GM19438 (cell line): ENCODE measurements around the gene ELP2.

Experiments
- ATAC-seq: cut with Tn5 transposase; IDR thresholded peaks from one replicate; pipeline ENCODE4 v1.9.1; 2021; ENCODE audit warnings: low read depth; ENCODE audit not compliant: unreplicated experiment

Gene ELP2

GRCh38 chr18:36211612-36212065 is 81.9 kb downstream of the ELP2 start:
- ATAC-seq: no peak

GRCh38 chr18:36212301-36213171 is 82.8 kb downstream of the ELP2 start:
- ATAC-seq: no peak

DNA sequence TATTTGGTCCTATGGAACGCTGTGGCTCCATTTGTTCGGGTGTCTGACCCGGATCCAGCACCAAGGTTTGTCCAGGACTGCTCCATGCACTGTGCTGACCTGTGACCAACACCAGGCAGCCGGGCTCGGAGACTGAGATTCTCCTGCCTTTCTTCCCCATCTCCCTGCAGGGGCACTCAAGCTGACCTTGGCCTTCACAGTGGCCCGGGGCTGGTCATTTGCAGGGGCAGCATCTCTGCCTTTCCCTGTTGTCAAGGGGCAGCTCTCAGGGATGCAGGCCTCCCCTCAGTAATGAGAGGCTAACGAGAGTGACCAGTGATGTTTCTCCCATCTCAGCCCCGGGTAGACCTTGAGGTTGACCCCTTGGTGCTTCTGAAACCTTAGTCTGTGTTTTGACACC is 85.1 kb downstream of the ELP2 start:
- no peak for ATAC-seq

GRCh38 chr18:36215577-36215976 is 85.9 kb downstream of the ELP2 start:
- no peak for ATAC-seq

DNA sequence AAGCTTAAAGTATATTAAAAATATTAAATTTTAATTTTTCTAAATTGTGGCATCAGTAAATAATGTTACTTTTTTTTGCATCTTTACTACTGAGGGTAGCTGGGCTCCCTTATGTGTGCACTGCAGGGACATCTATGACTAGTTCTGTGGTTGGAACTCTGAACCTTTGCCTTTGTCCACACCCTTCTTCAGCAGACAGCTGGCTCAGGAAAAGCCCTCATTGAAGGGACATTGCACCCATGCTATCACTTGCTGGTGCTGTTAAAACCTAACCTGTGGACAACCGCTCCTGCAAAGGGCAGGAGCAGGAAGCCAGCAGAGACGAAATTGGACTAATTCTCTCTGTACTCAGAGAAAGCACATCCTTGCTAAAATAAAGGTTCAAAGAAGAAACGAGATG is 87.6 kb downstream of the ELP2 start:
- no peak for ATAC-seq

GRCh38 chr18:36229188-36229587 is 99.5 kb downstream of the ELP2 start:
- no peak for ATAC-seq
